ENCODE results near the gene ADGRD2.

Gene ADGRD2

DNA sequence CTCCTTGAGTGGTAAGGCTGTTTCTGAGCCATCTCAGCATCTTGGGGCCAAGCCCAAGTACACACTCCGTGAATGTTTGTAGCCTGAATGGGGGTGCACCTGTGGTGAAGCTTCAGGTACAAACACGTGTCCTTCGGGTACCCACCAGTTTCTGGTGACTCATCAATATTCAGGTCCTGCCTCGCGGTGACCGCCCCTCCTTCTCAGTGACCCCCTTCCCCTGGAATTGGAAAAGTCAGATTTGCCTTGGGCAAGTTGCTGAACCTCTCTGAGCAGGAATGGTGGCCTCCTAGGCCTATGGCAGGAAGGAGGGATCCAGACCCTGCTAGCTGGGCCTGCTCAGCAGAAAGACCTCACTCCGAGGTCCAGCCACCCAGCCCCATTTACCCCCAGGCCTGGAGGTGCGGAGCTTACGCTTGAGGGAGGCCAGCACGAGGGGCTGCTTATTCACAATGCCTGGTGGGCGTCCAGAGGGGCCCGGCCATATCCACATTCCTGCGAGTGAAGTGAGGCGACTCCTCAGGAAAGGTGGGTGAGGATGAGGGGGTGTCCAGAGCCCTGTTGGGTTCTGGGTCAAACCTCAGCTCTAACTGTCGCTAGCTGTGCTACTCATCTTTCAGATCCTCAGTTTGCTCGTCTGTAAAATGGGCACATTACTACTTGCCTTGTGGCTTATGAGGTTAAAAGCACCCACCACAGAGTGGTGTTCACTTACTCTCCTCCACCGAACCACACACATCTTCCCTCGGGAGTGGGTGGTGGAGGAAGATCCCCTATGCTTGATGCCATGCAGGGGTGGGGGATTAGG, 7.0 kb downstream of the ADGRD2 start:
- FAIRE-seq = no peak

DNA sequence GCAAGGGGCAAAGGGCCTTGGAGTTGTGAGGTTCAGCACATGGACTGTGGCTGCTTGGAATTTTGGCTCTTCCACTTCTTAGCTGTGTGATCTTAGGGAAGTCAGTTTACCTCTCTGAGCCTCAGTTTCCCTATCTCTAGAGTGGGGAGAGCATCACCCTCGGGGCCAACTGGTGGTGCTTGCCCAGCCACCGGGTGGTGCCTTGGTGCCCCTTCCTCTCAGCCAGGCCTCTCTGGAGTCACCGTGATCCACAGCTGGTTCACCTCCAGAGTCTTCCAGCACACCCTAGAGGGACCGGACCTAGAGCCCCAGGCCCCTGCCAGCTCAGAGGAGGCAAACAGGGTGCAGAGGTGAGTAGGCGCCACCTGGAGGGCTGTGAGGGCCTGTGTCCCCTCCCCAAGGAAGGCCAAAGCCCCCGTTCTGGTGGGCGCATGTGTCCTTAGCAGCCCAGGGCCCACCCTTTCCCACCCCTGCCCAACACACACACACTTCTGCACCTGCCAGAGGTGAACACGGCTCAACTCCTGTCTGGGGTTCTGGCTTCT, 7.7 kb downstream of the ADGRD2 start:
- FAIRE-seq = no peak

DNA sequence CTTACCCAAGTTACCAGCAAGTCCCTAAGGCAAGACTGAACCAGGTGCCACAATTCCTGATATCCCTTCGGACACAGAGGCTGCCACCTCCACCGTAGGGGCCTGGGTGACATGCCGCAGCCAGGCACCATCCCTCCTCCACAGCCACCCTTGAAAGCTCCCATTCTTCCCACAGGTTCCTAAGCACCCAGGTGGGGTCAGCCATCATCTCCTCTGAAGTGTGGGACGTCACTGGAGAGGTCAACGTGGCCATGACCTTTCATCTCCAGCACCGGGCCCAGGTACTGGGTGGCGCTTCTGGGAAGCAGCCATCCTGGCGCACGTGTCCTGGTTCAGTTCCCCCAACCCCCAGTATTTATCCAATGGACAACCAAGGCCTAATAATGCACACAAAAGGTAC, 8.2 kb downstream of the ADGRD2 start:
- FAIRE-seq = no peak

DNA sequence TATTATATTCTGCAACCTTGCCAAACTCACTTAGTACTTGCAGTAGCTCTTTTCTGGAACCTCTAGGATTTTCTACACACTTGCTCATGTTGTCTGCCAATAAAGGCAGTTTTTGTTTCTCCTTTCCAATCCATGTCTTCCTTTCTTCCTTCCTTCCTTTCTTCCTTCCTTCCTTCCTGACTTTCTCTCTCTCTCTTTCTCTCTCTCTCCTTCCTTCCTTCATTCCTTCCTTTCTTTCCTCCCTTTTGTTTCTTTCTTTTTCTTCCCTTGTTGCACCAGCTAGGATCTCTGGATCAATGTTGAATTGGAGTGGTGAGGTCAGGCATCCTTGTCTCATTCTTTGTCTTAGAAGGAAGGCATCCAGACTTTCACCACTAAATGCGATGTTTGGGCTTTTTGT, 12.5 kb downstream of the ADGRD2 start:
- no peak for FAIRE-seq

DNA sequence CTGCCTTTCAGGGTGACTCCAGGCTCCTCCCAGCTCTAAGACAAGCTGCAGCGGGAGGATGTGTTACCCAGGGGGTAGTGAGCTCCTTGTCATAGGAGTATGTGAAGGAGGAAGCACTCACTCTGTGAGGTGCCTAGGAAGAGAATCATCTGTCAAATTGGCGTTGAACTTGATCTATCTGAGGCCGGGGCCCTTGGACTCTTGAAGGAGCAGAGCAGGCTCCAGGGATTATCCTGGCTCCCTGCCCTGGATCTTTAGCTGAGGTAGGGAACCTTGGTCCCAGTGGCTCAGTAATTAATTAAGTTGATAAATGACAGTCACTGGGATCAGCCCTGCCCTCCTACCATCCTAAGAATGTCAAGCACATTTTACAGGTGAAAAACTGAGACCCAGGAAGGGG, 15.5 kb downstream of the ADGRD2 start:
- no peak for FAIRE-seq

DNA sequence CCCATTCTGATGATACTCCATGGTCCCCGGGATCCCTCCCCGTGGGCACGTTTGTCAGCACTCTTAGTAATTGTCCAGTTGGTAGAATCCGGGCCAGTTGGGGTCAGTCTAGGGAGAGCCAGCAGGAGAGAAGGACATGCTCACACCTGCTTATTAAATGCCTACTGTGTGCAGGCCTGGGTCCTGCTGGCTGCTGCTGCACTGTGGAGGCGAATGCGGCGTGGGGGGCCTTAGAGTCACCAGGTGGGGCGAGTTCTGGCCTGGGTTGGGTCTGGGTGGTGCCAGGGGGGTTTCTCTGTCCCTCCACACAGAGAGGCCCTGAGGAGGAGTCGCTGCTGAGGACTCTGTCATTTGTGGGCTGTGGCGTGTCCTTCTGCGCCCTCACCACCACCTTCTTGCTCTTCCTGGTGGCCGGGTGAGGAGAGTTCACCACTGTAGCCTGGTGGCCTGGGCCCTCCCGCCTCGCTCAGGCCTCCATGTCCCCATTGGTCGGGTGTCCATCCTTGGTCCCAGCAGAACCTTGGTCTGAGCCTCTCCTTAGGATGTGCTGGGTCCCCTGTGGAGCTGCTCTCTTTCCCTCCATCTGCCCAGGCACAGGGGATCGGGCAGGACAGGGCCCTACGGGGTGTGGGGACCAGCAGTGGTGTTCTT, 17.3 kb downstream of the ADGRD2 start:
- FAIRE-seq = no peak

DNA sequence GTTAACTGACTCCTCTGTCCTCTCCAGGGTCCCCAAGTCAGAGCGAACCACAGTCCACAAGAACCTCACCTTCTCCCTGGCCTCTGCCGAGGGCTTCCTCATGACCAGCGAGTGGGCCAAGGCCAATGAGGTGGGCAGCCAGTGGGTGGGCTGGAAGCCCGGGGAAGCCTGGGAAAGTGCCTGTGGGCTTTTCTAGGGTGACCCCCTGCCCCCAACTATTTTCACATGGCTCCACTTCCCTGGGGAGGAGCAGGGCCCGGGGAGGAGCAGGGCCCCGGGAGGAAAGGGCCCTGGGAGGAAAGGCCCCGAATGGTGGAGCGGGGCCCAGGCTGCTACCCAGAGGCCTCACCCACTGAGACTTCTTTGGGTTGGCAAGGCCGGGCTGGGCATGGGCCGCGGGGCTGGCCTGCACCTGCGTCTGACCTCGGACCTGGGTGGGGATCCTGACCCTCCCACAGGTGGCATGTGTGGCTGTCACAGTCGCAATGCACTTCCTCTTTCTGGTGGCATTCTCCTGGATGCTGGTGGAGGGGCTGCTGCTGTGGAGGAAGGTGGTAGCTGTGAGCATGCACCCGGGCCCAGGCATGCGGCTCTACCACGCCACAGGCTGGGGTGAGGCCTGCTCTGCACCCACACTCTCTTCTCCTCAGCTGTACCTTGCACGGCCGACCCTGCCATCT, 17.9 kb downstream of the ADGRD2 start:
- FAIRE-seq = no peak

DNA sequence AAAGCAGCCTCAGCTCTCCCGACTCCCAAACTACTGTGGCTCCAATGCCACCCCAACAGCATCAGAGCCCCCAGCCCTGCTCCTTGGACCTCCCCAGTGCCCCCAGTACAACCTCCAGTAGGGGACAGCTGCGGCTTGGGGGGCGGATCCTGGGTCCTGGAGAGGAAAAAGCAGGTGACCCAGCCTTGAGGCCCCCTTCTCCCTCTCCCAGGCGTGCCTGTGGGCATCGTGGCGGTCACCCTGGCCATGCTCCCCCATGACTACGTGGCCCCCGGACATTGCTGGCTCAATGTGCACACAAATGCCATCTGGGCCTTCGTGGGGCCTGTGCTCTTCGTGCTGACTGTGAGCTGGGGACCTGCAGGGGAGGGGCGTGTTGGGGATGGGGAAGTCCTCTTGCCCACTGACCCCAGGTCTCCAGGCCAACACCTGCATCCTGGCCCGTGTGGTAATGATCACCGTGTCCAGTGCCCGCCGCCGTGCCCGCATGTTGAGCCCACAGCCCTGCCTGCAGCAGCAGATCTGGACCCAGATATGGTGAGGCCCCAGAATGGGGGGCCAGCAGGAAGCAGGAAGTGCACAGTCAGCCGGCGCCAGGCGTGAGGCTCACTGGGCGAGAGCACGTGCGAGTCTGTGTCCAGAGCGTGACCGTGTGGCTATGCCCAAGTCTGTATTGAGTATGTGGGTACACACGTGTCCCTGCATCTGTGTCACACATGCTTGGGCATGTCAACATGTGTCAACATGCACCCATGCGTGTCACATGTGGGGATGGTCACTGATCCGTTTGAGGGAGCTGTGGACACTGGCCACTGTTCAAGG, 19.0 kb downstream of the ADGRD2 start:
- FAIRE-seq = no peak

DNA sequence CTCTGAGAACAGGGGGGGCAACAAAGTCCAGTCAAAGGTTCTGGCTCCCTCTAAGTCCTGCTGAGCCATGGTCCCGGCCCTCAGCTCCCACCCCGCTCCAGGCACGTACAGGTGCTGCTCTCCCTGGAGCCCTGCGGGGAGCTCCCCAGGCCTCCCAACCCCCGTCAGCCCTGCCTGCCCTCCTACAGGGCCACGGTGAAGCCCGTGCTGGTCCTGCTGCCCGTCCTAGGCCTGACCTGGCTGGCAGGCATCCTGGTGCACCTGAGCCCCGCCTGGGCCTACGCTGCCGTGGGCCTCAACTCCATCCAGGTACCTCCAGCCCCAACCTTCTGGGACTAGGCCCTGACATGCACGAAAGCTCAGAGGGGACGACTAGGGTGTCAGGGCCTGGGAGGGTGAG, 20.1 kb downstream of the ADGRD2 start:
- FAIRE-seq = no peak

DNA sequence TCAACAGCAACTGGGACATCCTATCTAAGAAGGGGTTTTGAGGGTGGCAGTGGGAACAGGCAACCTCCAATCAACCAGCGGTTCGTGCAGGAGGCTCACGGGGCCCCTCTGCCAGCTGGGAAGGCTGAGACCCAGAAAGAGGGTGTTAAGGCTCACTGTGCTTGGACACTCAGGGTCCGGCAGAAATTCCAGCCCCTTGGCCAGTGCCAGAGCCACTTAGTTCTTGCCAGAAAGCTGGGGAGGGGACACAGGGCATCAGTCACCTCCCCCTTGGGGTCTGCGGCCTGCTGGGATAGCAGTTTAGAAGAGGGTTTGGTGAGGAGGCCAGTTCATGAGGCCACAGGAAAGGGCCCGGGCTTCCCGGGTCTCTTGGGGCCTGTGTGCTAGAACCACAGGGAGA, 20.5 kb downstream of the ADGRD2 start:
- FAIRE-seq = no peak

DNA sequence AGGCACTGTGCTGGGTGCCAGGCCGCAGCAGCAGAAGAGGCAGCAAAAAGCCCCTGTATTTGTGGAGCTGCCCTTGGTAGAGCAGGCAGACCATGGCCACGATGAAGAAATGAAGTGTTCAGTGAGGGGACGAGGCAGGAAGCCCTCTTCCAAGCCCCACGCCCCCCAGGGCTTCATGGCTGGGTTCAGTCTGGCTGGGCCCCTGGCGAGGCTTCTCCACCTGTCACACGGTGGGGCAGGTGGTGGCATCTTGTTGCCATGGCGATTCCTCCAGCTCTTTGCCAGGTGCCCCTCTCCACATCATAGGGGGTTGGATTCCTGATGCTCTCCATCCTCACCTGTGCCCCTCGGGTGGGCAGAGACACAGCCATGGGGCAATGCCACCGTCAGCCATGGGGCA, 21.5 kb downstream of the ADGRD2 start:
- no peak for FAIRE-seq

DNA sequence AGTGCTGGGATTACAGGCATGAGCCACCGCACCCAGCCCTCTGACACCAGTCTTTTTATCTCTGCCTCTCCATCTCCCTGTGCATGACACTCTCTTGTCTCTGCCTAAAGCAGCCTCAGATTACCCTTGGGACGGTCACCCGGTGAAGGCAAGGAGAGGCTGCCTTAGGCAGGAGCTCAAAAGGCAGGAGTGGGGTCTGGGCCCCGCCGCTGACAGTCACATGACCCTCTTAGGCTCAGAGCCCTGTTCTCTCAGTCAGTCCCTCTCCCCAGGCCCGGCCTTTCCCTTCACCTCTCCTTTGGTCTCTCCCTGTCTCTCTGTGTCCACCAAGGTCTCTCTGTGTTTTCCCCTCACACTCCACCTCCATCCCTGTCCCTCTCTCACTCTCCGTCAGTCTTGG, 22.5 kb downstream of the ADGRD2 start:
- no peak for FAIRE-seq

DNA sequence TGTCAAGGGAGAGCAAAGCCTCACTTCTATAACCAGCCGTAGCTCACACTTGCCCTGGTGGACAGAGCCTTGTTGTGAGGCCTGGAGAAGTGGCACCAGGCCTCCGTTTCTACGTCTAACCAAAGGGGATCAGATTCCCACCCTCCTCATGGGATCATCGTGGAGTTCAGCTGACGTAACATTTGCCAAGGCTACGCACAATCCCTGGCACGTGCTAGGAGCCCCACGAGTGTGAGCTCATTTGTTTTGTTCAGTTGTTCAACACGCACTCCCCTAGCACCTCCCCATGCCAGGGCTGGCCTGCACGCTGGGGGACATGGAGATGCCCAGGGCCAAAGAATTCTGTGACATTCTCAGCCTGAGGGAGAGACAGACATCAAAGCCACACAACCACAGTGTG, 23.1 kb downstream of the ADGRD2 start:
- FAIRE-seq = no peak

DNA sequence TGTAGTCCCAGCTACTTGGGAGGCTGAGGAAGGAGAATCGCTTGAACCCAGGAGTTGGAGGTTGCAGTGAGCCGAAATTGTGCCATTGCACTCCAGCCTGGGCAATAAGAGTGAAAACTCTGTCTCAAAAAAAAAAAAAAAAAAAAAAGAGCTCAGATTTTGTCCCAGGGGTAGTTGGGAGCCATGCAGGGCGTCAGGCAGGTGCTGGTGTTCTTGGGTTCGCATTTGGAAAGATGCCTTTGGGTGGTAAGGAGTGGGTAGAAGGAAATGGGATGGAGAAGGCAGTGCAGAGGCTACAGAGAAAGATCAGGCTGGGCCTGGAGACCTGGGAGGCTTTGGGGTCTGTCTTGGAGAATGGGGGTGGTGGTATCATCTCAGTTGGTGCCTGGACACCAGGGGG, 23.9 kb downstream of the ADGRD2 start:
- FAIRE-seq = no peak

DNA sequence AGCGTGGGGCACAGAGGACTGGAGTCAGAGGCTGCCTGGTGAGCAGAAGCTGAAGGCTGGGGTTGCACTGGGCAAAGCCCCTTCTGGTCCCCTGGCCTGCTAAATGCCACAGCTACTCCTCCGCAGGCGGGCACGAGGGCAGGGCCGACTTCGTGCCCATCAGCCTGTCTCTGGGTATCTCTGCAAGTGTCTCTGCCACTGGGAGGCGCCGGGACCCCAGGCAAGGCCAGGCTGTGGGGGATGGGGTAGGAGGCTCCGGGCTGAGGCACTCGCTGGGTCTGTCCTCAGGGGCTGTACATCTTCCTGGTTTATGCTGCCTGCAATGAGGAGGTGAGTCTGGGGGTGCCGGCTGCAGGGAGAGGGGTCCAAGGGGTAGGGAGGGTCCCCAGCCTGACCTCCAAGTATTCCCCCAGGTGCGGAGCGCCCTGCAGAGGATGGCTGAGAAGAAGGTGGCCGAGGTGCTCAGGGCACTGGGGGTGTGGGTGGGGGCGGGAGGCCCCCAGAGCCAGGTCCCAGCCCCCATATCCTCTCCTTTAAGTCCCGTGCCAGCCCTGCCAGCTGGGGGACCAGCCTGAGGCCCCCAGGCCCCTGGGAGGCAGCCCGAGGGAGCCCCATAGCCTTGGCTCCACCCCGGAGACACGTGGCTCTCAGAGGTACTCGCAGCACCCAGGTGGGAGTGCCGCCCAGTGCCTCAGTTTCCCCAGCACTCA, 25.1 kb downstream of the ADGRD2 start:
- no peak for FAIRE-seq

DNA sequence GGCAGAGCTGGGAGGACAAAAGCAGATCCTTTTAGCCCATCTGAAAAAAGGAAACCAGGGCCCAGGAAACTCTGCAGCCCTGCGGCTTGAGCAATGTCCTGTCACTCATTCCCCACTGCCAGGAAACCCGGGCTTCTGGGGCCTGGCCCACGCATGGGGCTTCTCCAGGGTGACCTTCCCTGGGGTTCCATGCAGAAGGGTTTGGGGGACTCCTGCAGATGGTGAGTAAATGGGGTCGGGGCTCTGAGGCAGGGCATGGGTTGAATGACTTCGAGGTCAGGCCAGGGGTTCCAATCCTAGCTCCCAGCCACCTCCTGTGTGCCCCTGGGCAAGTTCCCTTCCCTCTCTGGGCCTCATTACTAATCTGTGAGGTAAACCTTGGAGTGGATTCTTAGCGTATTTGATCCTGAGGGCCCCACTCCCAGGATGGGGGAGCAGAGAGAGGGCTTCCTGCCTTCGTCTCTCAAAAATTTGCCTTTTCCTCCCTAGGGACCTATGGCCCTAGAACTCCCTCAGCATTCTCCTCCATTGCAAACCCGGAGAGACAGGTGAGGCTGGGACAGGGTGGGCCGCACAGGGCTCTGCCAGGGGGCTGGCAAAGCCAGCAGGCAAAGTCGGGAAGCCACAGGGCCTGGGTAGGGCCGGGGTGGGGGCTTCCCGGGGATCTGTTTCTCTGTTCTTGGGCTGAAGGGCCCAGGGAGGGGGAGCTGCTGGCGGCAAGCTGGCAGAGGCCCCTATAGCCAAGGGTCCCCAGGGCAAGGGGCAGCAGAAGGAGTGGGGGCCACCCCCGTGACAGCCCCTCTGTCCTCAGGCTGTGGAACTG, 25.8 kb downstream of the ADGRD2 start:
- FAIRE-seq = no peak

DNA sequence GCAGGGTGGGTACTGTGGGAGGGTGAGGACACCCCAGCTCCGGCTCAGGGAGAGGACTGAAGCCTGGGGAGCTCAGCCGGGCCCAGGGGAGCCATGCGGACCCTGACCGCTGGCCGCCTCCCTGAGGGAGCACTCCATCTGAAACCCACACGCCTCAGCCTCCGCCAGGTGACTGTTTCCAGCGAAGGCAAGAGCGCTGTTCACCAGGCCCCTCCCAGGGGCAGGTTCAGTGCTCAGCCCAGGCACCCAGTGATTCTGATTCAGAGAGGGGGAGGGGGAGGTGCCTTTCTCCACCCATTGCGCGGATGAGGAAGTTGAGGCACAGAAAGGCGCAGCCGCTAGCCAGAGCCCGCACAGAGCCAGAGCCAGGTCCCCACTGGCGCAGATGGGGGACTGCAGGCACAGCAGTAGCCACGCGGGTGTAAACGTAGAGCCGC, 27.0 kb downstream of the ADGRD2 start:
- FAIRE-seq = no peak

DNA sequence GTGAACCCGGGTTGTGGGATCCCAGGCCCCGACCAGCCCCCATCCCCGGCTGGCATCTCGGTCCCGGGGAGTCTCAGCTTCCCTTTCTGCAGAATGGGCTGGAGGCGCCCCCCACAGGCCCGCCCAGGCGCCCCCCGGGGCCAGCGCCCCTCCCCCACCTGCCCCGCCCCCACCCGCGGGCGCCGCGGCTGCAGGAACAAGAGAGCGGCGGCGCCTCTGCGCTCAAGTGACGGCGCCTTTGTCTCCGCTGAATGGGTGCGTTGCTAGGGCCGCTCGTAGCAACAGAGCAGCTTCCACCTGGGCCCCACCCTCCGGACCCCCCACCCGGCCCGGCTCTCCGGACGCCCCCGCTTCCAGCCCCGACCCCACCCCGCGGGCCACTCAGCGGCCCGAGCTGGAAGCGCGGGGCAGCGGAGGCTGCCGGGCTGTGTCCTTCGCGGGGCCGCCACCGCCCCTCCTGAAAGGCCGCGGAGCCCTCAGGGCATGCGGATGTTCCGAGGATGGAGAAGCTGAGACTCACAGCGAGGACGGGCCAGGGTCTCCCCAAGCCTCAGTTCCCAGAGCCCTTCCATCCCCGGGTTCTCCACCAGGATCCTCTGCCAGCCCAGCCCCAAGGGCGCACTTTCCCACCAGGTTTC, 27.5 kb downstream of the ADGRD2 start:
- FAIRE-seq = no peak

DNA sequence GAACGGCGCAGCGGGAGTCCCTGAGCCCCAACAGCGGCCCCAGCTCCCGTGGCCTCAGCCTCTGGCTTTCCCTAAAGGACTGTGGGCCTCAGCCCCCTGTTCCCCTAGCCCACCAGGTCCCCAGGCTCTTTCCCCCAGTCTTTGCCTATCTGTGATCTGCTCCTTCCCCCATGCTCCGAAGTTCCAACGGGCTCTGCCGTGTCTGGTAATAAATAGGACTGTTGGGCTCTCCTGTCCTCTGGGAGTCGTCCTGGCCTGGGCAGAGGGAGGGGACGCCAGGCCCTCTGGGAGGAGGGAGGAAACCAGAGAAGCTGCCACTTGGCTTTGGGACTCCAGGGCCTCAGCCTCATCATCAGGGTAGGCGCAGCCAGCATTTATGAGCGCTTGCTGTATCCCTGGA, 28.1 kb downstream of the ADGRD2 start:
- no peak for FAIRE-seq

DNA sequence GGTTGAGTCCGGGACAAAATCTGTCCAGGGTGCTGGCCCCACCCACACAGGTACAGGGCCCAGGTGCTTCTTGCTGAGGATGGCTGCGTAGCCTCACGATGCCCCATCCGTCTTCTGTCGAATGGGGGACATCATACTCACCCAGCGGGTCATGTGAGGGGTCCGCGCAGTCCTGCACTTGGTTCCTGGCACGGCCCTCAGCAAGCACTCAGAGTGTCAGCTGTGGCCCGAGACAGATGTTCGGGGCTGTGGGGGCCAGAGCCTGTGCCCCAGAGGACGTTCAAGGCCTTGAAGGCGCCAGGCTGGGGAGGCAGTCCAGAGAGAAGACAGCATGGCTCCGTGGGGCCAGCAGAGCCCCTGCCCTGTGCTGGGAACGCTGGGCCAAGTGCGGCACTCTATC, 29.1 kb downstream of the ADGRD2 start:
- no peak for FAIRE-seq

Measured in A204.1 (cell line).